AG04450 (cell line): Measurements from ENCODE around the gene BCORL1. TPM values are rescaled to one million over a fixed set of nuclear protein-coding genes. Genes with fewer than 3 reads are reported as not detected.
A peak's percentile ranks its signal among the peaks of the same experiment; 100 is the strongest.

Experiments used
- CTCF ChIA-PET: fragments of 300-600, 350-600 bp; formaldehyde crosslinking; extraction: SDS; loops from one replicate; lab custom pipeline; 2022; ENCODE audit warnings: antibody characterized with exemption, inconsistent platforms; lab: Charles Lee
- POLR2A ChIA-PET: fragments of 350-600 bp; formaldehyde crosslinking; extraction: SDS; loops from one replicate; lab custom pipeline; 2021; ENCODE audit warnings: antibody characterized with exemption, inconsistent platforms; lab: Yijun Ruan, JAX
- DNase-seq: peaks from one replicate; pipeline ENCODE4 v3.0.0-alpha.2; 2011; ENCODE audit warnings: low read depth, low spot score
- H3K27ac ChIP-seq: one replicate; pipeline ENCODE4 v1.5.1; 2012; ENCODE audit warnings: low read depth, low read length, control low read depth
- H3K27me3 ChIP-seq: one replicate; pipeline ENCODE4 v1.6.0; 2012; ENCODE audit warnings: low read length; ENCODE audit not compliant: control insufficient read depth, insufficient read depth
- H3K4me3 ChIP-seq: 2 replicates; pipeline ENCODE4 v1.5.1; 2011; ENCODE audit warnings: mild to moderate bottlenecking, low read depth, low read length, control low read depth
- H3K9me3 ChIP-seq: 2 replicates; pipeline ENCODE4 v1.5.1; 2012; ENCODE audit warnings: low read length; ENCODE audit not compliant: control insufficient read depth, insufficient read depth
- polyA plus RNA-seq: library from polyadenylated mRNA; depleted of rRNA; stranded (reverse); fragments of >200 nt; gene quantifications from 2 replicates; pipeline ENCODE4 v1.2.3, GENCODE V29; 2011
- TF ChIP-seq, protein P1 (sequence below): IDR thresholded peaks from 2 replicates; pipeline ENCODE4 v1.5.1; 2011; ENCODE audit warnings: low read depth, low read length, control low read depth, inconsistent platforms

The BCORL1 gene
- polyA plus RNA-seq, 1 experiment, result 1.0 TPM

DNA sequence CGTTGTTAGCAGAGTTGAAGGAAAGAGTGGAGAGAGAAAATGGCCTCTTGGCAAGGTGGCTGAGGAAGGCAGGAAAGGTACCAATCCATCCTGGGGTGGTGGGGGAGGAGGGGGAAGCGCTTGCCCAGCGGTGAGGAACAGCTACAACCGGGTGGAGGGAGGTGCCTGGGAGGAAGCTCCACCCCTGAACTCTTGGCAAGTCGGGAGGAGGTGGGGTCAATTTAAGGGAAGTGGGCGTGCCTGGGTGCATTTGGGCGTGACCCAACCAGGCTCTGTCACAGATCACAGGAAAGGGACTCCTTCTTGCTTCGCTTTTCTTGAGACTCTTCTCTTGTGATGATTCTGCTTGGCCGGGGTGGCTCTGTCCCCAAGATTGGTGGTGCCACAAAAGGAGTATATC is 41.7 kb downstream of the BCORL1 start:
- ChIA-PET POLR2A (no interaction called here), CTCF (interaction anchor here (1.6 to 1.7 kb wide), 2 partner anchors 36 to 99 kb away, joined by 7 read pairs; no protein-coding TSS in a partner anchor)
- H3K4me3 ChIP-seq, result no peak overlapping the region
- H3K27ac ChIP-seq, result no peak overlapping the region
- TF ChIP-seq, protein P1, sequence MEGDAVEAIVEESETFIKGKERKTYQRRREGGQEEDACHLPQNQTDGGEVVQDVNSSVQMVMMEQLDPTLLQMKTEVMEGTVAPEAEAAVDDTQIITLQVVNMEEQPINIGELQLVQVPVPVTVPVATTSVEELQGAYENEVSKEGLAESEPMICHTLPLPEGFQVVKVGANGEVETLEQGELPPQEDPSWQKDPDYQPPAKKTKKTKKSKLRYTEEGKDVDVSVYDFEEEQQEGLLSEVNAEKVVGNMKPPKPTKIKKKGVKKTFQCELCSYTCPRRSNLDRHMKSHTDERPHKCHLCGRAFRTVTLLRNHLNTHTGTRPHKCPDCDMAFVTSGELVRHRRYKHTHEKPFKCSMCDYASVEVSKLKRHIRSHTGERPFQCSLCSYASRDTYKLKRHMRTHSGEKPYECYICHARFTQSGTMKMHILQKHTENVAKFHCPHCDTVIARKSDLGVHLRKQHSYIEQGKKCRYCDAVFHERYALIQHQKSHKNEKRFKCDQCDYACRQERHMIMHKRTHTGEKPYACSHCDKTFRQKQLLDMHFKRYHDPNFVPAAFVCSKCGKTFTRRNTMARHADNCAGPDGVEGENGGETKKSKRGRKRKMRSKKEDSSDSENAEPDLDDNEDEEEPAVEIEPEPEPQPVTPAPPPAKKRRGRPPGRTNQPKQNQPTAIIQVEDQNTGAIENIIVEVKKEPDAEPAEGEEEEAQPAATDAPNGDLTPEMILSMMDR, result no peak
- H3K27me3 ChIP-seq, result no peaks in the 10 kb centered on the region
- no peak for DNase-seq
- no peaks in the 10 kb centered on the region for H3K9me3 ChIP-seq

- TF ChIP-seq, protein P1, result no peak
- POLR2A ChIA-PET, result no interaction called here
- no peaks in the 10 kb centered on the region for H3K27me3 ChIP-seq
- no peak overlapping the region for H3K4me3 ChIP-seq
- CTCF ChIA-PET, result interaction anchor here (1.7 to 5.3 kb wide), 2 partner anchors 35 to 99 kb away, joined by 7 to 86 read pairs; no protein-coding TSS in a partner anchor
- no peaks in the 10 kb centered on the region for H3K9me3 ChIP-seq
- no peak overlapping the region for H3K27ac ChIP-seq
- DNase-seq, result no peak
These were observed 42.8 kb downstream of the BCORL1 start for GRCh38 chrX:130025256-130025655.

- Histone ChIP-seq H3K27ac (no peak overlapping the region), H3K27me3 (no peaks in the 10 kb centered on the region), H3K4me3 (no peak overlapping the region), H3K9me3 (no peaks in the 10 kb centered on the region)
- no peak for DNase-seq
- CTCF ChIA-PET, result interaction anchor here (0.6 to 5.3 kb wide), 6 partner anchors 9 to 426 kb away, joined by 3 to 86 read pairs (median 14); no protein-coding TSS in a partner anchor
- TF ChIP-seq, protein P1, result no peak
- POLR2A ChIA-PET, result interaction anchor here (0.5 kb wide), 1 partner anchor 96 kb away, joined by 4 read pairs; no protein-coding TSS in a partner anchor
These were observed 45.1 kb downstream of the BCORL1 start for GRCh38 chrX:130027569-130027968.

DNA sequence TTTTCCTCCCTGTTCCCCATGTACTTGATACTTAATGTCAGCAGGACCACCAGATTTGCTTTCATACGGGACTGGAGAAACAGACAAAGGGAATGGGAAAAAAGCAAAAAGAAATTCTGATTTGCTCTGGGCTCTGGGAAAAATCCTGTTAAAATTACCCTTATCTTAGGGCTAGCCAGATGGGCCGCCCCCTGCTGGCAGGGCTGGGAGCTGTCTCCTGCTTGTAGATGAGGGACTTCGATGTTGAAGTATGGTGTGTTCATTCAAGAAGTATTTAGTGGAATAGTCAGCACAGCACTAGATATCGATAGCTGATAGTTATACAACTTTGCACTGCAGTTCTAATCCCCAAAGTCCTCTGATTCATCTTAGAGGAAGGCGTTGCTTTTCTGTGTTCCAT is 45.8 kb downstream of the BCORL1 start:
- Histone ChIP-seq H3K4me3 (no peak overlapping the region), H3K27me3 (no peaks in the 10 kb centered on the region), H3K27ac (no peak overlapping the region), H3K9me3 (no peaks in the 10 kb centered on the region)
- ChIA-PET POLR2A (no interaction called here), CTCF (interaction anchor here (0.6 to 5.3 kb wide), 11 partner anchors 9 to 348 kb away, joined by 3 to 86 read pairs (median 5); no protein-coding TSS in a partner anchor)
- DNase-seq, result peak; percentile 2
- TF ChIP-seq, protein P1, result peak; percentile 61

- CTCF ChIA-PET, result no interaction called here
- no peaks in the 10 kb centered on the region for H3K9me3 ChIP-seq
- no peak for DNase-seq
- TF ChIP-seq, protein P1, result no peak
- H3K4me3 ChIP-seq, result no peak overlapping the region
- no peak overlapping the region for H3K27ac ChIP-seq
- POLR2A ChIA-PET, result no interaction called here
- no peaks in the 10 kb centered on the region for H3K27me3 ChIP-seq
These were observed 48.4 kb downstream of the BCORL1 start for GRCh38 chrX:130030826-130031225.
